HG02588 (cell line): ENCODE results near the gene GTF2H4.

Experiments used
- ATAC-seq: cut with Tn5 transposase; IDR thresholded peaks from one replicate; pipeline ENCODE4 v1.9.1; 2021; ENCODE audit warnings: mild to moderate bottlenecking, moderate library complexity; ENCODE audit not compliant: unreplicated experiment

Gene GTF2H4

GRCh38 chr6:30951907-30952469 lies 44.0 kb downstream of the GTF2H4 start:
- no peak for ATAC-seq

GRCh38 chr6:30954631-30955366 lies 46.8 kb downstream of the GTF2H4 start:
- ATAC-seq: no peak

GRCh38 chr6:30955367-30956042 lies 47.5 kb downstream of the GTF2H4 start:
- peak; percentile 47 for ATAC-seq

DNA sequence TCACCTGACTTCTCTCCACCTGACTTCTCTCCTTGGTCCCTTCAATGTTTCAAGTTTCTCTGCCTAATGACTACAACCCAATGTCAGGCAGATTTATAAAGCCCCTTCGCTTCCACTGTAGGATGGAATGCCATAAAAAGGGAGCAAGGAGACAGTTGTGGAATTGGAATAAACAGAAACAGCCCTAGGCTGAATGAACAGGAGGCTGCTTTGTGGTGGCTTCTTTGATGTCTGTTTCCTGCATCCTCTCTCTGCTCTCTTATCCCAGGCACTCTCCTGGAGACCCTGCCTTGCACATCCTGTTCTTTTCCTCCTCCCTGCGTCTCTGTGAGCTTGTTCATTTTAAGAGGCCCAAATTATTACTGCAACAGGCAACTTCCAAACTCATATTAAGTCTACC lies 49.7 kb downstream of the GTF2H4 start:
- ATAC-seq: no peak

DNA sequence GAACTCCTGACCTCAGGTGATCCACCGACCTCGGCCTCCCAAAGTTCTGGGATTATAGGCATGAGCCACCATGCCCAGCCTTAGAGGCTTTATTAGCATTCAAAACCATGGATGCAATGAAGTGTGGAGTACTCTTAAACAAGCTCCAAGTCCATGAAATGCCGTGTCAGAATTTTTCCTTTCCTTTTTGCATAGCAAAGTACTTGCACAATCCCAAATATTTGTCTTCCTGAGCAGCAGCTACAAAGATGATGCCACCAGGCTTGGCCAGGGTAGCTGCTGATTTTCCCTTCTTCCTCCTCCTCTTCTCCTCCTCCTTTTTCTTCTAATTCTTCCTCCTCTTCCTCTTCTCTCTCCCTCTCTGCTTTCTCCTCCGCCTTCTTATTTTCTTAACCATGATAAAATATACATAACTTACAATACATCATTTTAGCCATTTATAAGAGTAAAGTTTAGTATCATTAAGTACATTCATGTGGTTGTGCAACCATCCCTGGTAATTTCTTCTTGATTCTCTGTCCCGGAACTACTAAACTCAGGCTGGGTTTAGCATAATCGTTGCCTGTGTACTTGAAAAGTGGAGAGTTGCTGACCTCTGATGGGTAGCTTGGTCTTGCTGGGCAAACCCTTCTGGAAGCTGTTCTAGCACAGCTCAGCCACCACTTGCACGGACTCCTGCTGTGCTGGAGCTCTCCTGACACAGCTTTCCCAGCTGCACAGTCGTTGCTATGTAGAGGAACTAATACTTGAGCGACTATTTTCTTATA lies 53.1 kb downstream of the GTF2H4 start:
- no peak for ATAC-seq

GRCh38 chr6:30962716-30963115 lies 54.7 kb downstream of the GTF2H4 start:
- no peak for ATAC-seq

GRCh38 chr6:30963641-30964040 lies 55.6 kb downstream of the GTF2H4 start:
- ATAC-seq: no peak
